GDM1 (cell line): ENCODE data around the gene DPP6.
"Not testable (repeated sequence)": the region's sequence is repeated elsewhere in the genome, so short reads cannot be mapped to it uniquely, and the experiment has no call there.

Source experiments
- DNase-seq: peaks from one replicate; lab custom pipeline; 2025; lab: John Stamatoyannopoulos, UW

The DPP6 gene

GRCh38 chr7:154656618-154657017, 604.4 kb downstream of the DPP6 start:
- no peak for DNase-seq

- DNase-seq = no peak
Observed at GRCh38 chr7:154666768-154667167, 614.6 kb downstream of the DPP6 start.

- no peak for DNase-seq
Observed at GRCh38 chr7:154672659-154673415, 620.6 kb downstream of the DPP6 start.

- DNase-seq = no peak
Observed at GRCh38 chr7:154674191-154674590, 622.0 kb downstream of the DPP6 start.

- no peak for DNase-seq
Observed at GRCh38 chr7:154675560-154675959, 623.4 kb downstream of the DPP6 start.

GRCh38 chr7:154676033-154676421, 623.8 kb downstream of the DPP6 start:
- DNase-seq = not testable (repeated sequence)

GRCh38 chr7:154676422-154677073, 624.4 kb downstream of the DPP6 start:
- no peak for DNase-seq

- no peak for DNase-seq
Observed at GRCh38 chr7:154677454-154677853, 625.3 kb downstream of the DPP6 start.

GRCh38 chr7:154678001-154678550, 625.9 kb downstream of the DPP6 start:
- DNase-seq = not testable (repeated sequence)

GRCh38 chr7:154679379-154680053, 627.3 kb downstream of the DPP6 start:
- DNase-seq = no peak

- no peak for DNase-seq
Observed at GRCh38 chr7:154680894-154681659, 628.9 kb downstream of the DPP6 start.

- DNase-seq = no peak
Observed at GRCh38 chr7:154682003-154682402, 629.8 kb downstream of the DPP6 start.

GRCh38 chr7:154684666-154685563, 632.7 kb downstream of the DPP6 start:
- DNase-seq = no peak

- DNase-seq = no peak
Observed at GRCh38 chr7:154685564-154685901, 633.3 kb downstream of the DPP6 start.

GRCh38 chr7:154686305-154686704, 634.1 kb downstream of the DPP6 start:
- no peak for DNase-seq

GRCh38 chr7:154688952-154689351, 636.8 kb downstream of the DPP6 start:
- DNase-seq = no peak

- DNase-seq = no peak
Observed at GRCh38 chr7:154690411-154690810, 638.2 kb downstream of the DPP6 start.

GRCh38 chr7:154693661-154694060, 641.5 kb downstream of the DPP6 start:
- DNase-seq = no peak

GRCh38 chr7:154695836-154696235, 643.6 kb downstream of the DPP6 start:
- DNase-seq = no peak

- no peak for DNase-seq
Observed at GRCh38 chr7:154696556-154696955, 644.4 kb downstream of the DPP6 start.

GRCh38 chr7:154698726-154699291, 646.6 kb downstream of the DPP6 start:
- DNase-seq = no peak
